GM06990 (cell line): ENCODE results near the gene BFSP2.

Source experiments
- DNase-seq: peaks from one replicate; pipeline ENCODE4 v3.0.0-alpha.2; 2011; ENCODE audit not compliant: insufficient read length; ENCODE audit errors: extremely low read depth
- H3K27me3 ChIP-seq: replicated peaks from 2 replicates; pipeline ENCODE4 v1.6.0; 2011; ENCODE audit warnings: low read length; ENCODE audit not compliant: control insufficient read depth, insufficient read depth
- H3K36me3 ChIP-seq: 2 replicates; pipeline ENCODE4 v1.5.1; 2011; ENCODE audit warnings: low read length; ENCODE audit not compliant: control insufficient read depth, insufficient read depth
- H3K4me3 ChIP-seq: replicated peaks from 2 replicates; pipeline ENCODE4 v1.5.1; 2011; ENCODE audit warnings: low read depth, mild to moderate bottlenecking, control low read depth, low read length
- CTCF ChIP-seq: IDR thresholded peaks from 2 replicates; pipeline ENCODE4 v1.5.1; 2011; ENCODE audit warnings: low read length, control low read depth, mild to moderate bottlenecking, inconsistent platforms; ENCODE audit not compliant: insufficient read depth, poor library complexity, severe bottlenecking

Gene BFSP2

GRCh38 chr3:133505813-133506212 is 106.0 kb downstream of the BFSP2 start:
- DNase-seq = no peak
- Histone ChIP-seq H3K27me3 (no peaks in the 10 kb centered on the region), H3K36me3 (no peaks in the 10 kb centered on the region; the same call in 1 of the 2 replicates), H3K4me3 (peak overlapping the region; percentile 6; the same call in 1 of the 2 replicates)
- no peak for TF ChIP-seq CTCF

DNA sequence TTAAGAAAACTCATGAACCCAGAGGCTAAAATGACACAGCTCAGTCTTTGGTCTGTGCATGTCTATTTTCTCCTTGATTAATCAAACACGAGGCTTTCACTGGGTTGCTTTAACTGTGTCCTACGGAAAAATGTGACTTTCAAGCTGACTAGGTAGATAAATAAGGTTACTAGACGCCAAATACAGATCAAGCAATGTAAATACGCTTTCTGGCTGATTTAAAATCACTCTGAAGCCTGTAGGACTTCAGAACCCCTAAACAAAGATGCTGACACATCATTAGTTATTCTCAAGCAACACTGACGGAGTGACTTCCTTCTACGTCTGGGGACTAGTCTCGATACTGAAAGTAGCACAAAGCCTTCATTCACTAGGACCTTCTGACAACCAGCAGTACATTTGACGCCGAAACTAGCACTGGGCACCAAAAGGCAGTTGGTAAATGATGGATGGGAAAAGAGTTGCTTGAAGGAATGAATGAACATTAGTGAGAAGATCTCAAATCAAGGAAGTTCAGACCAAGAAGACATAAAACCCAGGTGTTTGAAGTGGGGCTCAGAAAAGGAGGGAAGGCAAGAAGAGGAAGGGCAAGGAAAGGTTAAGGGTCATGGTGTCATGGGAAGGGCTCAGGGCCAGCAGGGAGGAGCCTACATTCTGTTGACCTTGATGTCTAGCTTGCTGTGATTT is 106.5 kb downstream of the BFSP2 start:
- Histone ChIP-seq H3K36me3 (no peaks in the 10 kb centered on the region; the same call in 1 of the 2 replicates), H3K27me3 (no peaks in the 10 kb centered on the region), H3K4me3 (peak overlapping the region; percentile 6; the same call in 1 of the 2 replicates)
- TF ChIP-seq CTCF = no peak
- peak; percentile 62 for DNase-seq

GRCh38 chr3:133509488-133509887 is 109.6 kb downstream of the BFSP2 start:
- Histone ChIP-seq H3K27me3 (no peaks in the 10 kb centered on the region), H3K36me3 (no peaks in the 10 kb centered on the region; the same call in 1 of the 2 replicates), H3K4me3 (no peak overlapping the region)
- no peak for TF ChIP-seq CTCF
- DNase-seq = no peak

GRCh38 chr3:133512416-133513089 is 112.7 kb downstream of the BFSP2 start:
- no peak for DNase-seq
- H3K4me3 ChIP-seq = no peak overlapping the region
- no peak for TF ChIP-seq CTCF

GRCh38 chr3:133514418-133514817 is 114.6 kb downstream of the BFSP2 start:
- H3K4me3 ChIP-seq = no peak overlapping the region
- no peaks in the 10 kb centered on the region for H3K27me3 ChIP-seq
- no peaks in the 10 kb centered on the region for H3K36me3 ChIP-seq
- TF ChIP-seq CTCF = no peak
- no peak for DNase-seq

More at GRCh38 chr3:133512416-133513089, 112.7 kb downstream of the BFSP2 start:
- Histone ChIP-seq H3K27me3 (no peaks in the 10 kb centered on the region), H3K36me3 (no peaks in the 10 kb centered on the region; the same call in 1 of the 2 replicates)
